GM23338 (cell line): ENCODE data around the gene PTCD2. TPM values are rescaled to one million over a fixed set of nuclear protein-coding genes. Genes with fewer than 3 reads are reported as not detected.

Experiments
- ATAC-seq: fragments of 200-7000 bp; cut with Tn5 transposase; 3 replicates; pipeline ENCODE4 v1.9.1; 2020
- DNase-seq: peaks from one replicate; pipeline ENCODE4 v3.0.0-alpha.2; 2015; ENCODE audit warnings: low spot score
- H2AFZ ChIP-seq: fragments of 200-600 bp; sonication (generic); 2 replicates; pipeline ENCODE4 v1.8.0; 2016; ENCODE audit warnings: antibody characterized with exemption, mild to moderate bottlenecking, moderate library complexity
- H3F3A ChIP-seq: fragments of 200-600 bp; sonication (generic); replicated peaks from 2 replicates; pipeline ENCODE4 v1.8.0; 2017; ENCODE audit warnings: antibody characterized with exemption, mixed run types, low read depth
- H3K27ac ChIP-seq: fragments of 200-600 bp; sonication (generic); 2 replicates; pipeline ENCODE4 v1.6.1; 2016; ENCODE audit warnings: low read depth
- H3K27me3 ChIP-seq: fragments of 200-600 bp; sonication (generic); 2 replicates; pipeline ENCODE4 v1.8.0; 2016; ENCODE audit warnings: mild to moderate bottlenecking, mixed run types, moderate library complexity; ENCODE audit not compliant: insufficient read depth
- H3K36me3 ChIP-seq: fragments of 200-600 bp; sonication (generic); 2 replicates; pipeline ENCODE4 v1.8.0; 2016; ENCODE audit warnings: mild to moderate bottlenecking; ENCODE audit not compliant: insufficient read depth
- H3K4me1 ChIP-seq: fragments of 200-600 bp; sonication (generic); 2 replicates; pipeline ENCODE4 v1.8.0; 2016; ENCODE audit warnings: mild to moderate bottlenecking, moderate library complexity; ENCODE audit not compliant: insufficient read depth
- H3K4me2 ChIP-seq: fragments of 200-600 bp; sonication (generic); 2 replicates; pipeline ENCODE4 v1.7.1; 2017; ENCODE audit warnings: mixed run types
- H3K4me3 ChIP-seq: fragments of 200-600 bp; sonication (generic); 2 replicates; pipeline ENCODE4 v1.6.1; 2016; ENCODE audit warnings: mixed run types
- H3K79me2 ChIP-seq: fragments of 200-600 bp; sonication (generic); replicated peaks from 2 replicates; pipeline ENCODE4 v1.8.0; 2017; ENCODE audit warnings: mild to moderate bottlenecking; ENCODE audit not compliant: insufficient read depth
- H3K9me2 ChIP-seq: fragments of 200-600 bp; sonication (generic); 2 replicates; pipeline ENCODE4 v1.8.0; 2017; ENCODE audit not compliant: insufficient read depth
- H4K20me1 ChIP-seq: fragments of 200-600 bp; sonication (generic); replicated peaks from 2 replicates; pipeline ENCODE4 v1.8.0; 2017; ENCODE audit warnings: mild to moderate bottlenecking; ENCODE audit not compliant: insufficient read depth
- H3K27ac Mint-ChIP-seq: 2 replicates; pipeline ENCODE4 v1.8.0; 2020; ENCODE audit warnings: inconsistent platforms, mild to moderate bottlenecking, moderate library complexity, mixed read lengths
- H3K27me3 Mint-ChIP-seq: 3 replicates; pipeline ENCODE4 v1.8.0; 2022; ENCODE audit warnings: low read depth, mild to moderate bottlenecking, moderate library complexity, mixed read lengths, inconsistent platforms; ENCODE audit not compliant: insufficient read depth, poor library complexity
- H3K36me3 Mint-ChIP-seq: 3 replicates; pipeline ENCODE4 v1.8.0; 2021; ENCODE audit warnings: low read depth, mild to moderate bottlenecking, inconsistent platforms, moderate library complexity, mixed read lengths
- H3K4me1 Mint-ChIP-seq: 3 replicates; pipeline ENCODE4 v1.8.0; 2020; ENCODE audit warnings: mild to moderate bottlenecking, inconsistent platforms, mixed read lengths
- H3K4me3 Mint-ChIP-seq: 3 replicates; pipeline ENCODE4 v1.8.0; 2021; ENCODE audit warnings: moderate library complexity, mild to moderate bottlenecking, inconsistent platforms, mixed read lengths
- H3K9me3 Mint-ChIP-seq: 3 replicates; pipeline ENCODE4 v1.8.0; 2020; ENCODE audit warnings: moderate library complexity, mild to moderate bottlenecking, inconsistent platforms, mixed read lengths
- CREB1 ChIP-seq: fragments of 250-450 bp; sonication (Bioruptor Pico); IDR thresholded peaks from 2 replicates; pipeline ENCODE4 v1.5.0; 2020; ENCODE audit warnings: low read depth, mild to moderate bottlenecking, moderate library complexity
- EZH2 ChIP-seq: fragments of 200-600 bp; sonication (generic); IDR thresholded peaks from one replicate; pipeline ENCODE4 v1.8.0; 2017; ENCODE audit warnings: antibody characterized with exemption, mild to moderate bottlenecking, low read depth; ENCODE audit not compliant: unreplicated experiment
- EZH2phosphoT487 ChIP-seq: fragments of 200-600 bp; sonication (generic); IDR thresholded peaks from one replicate; pipeline ENCODE4 v1.8.1; 2018; ENCODE audit warnings: antibody characterized with exemption; ENCODE audit not compliant: unreplicated experiment
- JUNB ChIP-seq: IDR thresholded peaks from one replicate; pipeline ENCODE4 v1.6.1; 2016; ENCODE audit warnings: antibody characterized with exemption; ENCODE audit not compliant: unreplicated experiment
- NANOG ChIP-seq: IDR thresholded peaks from 2 replicates; pipeline ENCODE4 v1.6.1; 2016; ENCODE audit warnings: antibody characterized with exemption, borderline replicate concordance
- POLR2AphosphoS5 ChIP-seq: IDR thresholded peaks from 2 replicates; pipeline ENCODE4 v1.6.1; 2016; ENCODE audit warnings: antibody characterized with exemption, low read depth
- STAT1 ChIP-seq: IDR thresholded peaks from one replicate; pipeline ENCODE4 v1.6.1; 2016; ENCODE audit warnings: antibody characterized with exemption; ENCODE audit not compliant: unreplicated experiment
- ZNF114 ChIP-seq: fragments of 250-450 bp; sonication (Bioruptor Pico); IDR thresholded peaks from 2 replicates; pipeline ENCODE4 v1.5.0; 2020; ENCODE audit warnings: mild to moderate bottlenecking, moderate library complexity
- ZNF331 ChIP-seq: fragments of 250-450 bp; sonication (Bioruptor Pico); IDR thresholded peaks from 2 replicates; pipeline ENCODE4 v1.5.0; 2020; ENCODE audit warnings: low read depth, mild to moderate bottlenecking, moderate library complexity
- polyA plus RNA-seq: library from polyadenylated mRNA; unstranded; fragments of >200 nt; fragmentation: Nextera tagmentation; extraction: Ambion mirVana; gene quantifications from 2 replicates; pipeline ENCODE4 v1.2.1, GENCODE V29; 2016
- total RNA-seq: library from RNA; depleted of rRNA; stranded (reverse); fragments of >200 nt; shearing (Covaris generic); gene quantifications from 2 replicates; pipeline ENCODE4 v1.2.3, GENCODE V29; 2014
- TF ChIP-seq, protein P1 (sequence below): fragments of 250-450 bp; sonication (Bioruptor Pico); IDR thresholded peaks from 2 replicates; pipeline ENCODE4 v1.5.0; 2020; ENCODE audit warnings: mild to moderate bottlenecking, moderate library complexity
- TF ChIP-seq, protein P2 (sequence below): IDR thresholded peaks from one replicate; pipeline ENCODE4 v1.6.1; 2018; ENCODE audit warnings: antibody characterized with exemption; ENCODE audit not compliant: unreplicated experiment
- TF ChIP-seq, protein P3 (sequence below): IDR thresholded peaks from 2 replicates; pipeline ENCODE4 v1.6.1; 2016; ENCODE audit warnings: antibody characterized with exemption
- TF ChIP-seq, protein P4 (sequence below), 2 experiments: fragments of 200-600 bp in 1 of 2; sonication (generic) in 1 of 2; conservative IDR thresholded peaks; 2 replicates each; pipeline versions ENCODE4 v1.5.1 to v1.6.1; 2016 to 2017; ENCODE audit warnings: antibody characterized with exemption in 2 of 2, low read depth in 2 of 2, mild to moderate bottlenecking in 2 of 2, moderate library complexity in 1 of 2

Gene PTCD2
- total and polyA plus RNA-seq, 2 experiments from 2014 or later = 8.8 to 14.5 TPM

DNA sequence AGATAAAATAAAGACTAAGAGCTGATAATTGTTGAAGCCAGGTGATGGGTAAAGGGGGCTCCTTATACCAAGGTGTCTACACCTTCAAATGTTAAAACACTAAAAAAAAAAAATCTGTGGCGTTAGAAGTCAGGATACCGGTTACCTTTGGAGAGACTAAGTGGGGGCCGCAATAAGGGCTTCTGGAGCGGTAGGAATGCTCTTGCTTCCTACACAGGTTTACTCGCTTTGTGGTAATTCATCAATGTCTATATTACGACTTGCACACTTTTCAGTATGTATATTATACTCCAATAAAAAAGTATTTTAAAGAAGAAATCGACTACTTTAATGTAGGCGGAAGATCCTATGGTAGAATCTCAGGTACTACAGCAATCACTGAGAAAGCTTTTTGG is 12.6 kb upstream of the PTCD2 start:
- no peak overlapping the region for H2AFZ ChIP-seq
- no peaks in the 10 kb centered on the region for H4K20me1 ChIP-seq
- H3K79me2 ChIP-seq = peaks cover 55% of the 10 kb centered on the region
- Mint-ChIP-seq H3K4me3 (peak overlapping the region; percentile 87), H3K36me3 (peaks cover 45% of the 10 kb centered on the region), H3K4me1 (peaks cover 28% of the 10 kb centered on the region), H3K9me3 (no peaks in the 10 kb centered on the region), H3K27me3 (peaks cover 7% of the 10 kb centered on the region), H3K27ac (peak overlapping the region; percentile 99)
- no peaks in the 10 kb centered on the region for H3K9me2 ChIP-seq
- peaks cover 8% of the 10 kb centered on the region; the same call in 1 of the 2 replicates for H3K36me3 ChIP-seq
- H3K4me2 ChIP-seq = peak overlapping the region; percentile 88
- no peak; the same call in 2 of the 3 replicates for ATAC-seq
- H3K27ac ChIP-seq = peak overlapping the region; percentile 94
- TF ChIP-seq NANOG (no peak), POLR2AphosphoS5 (no peak), ZNF331 (CRISPR knock-in tag) (no peak), ZNF114 (CRISPR knock-in tag) (no peak), STAT1 (no peak), EZH2 (no peak), JUNB (no peak), CREB1 (no peak), EZH2phosphoT487 (no peak)
- TF ChIP-seq, protein P1, sequence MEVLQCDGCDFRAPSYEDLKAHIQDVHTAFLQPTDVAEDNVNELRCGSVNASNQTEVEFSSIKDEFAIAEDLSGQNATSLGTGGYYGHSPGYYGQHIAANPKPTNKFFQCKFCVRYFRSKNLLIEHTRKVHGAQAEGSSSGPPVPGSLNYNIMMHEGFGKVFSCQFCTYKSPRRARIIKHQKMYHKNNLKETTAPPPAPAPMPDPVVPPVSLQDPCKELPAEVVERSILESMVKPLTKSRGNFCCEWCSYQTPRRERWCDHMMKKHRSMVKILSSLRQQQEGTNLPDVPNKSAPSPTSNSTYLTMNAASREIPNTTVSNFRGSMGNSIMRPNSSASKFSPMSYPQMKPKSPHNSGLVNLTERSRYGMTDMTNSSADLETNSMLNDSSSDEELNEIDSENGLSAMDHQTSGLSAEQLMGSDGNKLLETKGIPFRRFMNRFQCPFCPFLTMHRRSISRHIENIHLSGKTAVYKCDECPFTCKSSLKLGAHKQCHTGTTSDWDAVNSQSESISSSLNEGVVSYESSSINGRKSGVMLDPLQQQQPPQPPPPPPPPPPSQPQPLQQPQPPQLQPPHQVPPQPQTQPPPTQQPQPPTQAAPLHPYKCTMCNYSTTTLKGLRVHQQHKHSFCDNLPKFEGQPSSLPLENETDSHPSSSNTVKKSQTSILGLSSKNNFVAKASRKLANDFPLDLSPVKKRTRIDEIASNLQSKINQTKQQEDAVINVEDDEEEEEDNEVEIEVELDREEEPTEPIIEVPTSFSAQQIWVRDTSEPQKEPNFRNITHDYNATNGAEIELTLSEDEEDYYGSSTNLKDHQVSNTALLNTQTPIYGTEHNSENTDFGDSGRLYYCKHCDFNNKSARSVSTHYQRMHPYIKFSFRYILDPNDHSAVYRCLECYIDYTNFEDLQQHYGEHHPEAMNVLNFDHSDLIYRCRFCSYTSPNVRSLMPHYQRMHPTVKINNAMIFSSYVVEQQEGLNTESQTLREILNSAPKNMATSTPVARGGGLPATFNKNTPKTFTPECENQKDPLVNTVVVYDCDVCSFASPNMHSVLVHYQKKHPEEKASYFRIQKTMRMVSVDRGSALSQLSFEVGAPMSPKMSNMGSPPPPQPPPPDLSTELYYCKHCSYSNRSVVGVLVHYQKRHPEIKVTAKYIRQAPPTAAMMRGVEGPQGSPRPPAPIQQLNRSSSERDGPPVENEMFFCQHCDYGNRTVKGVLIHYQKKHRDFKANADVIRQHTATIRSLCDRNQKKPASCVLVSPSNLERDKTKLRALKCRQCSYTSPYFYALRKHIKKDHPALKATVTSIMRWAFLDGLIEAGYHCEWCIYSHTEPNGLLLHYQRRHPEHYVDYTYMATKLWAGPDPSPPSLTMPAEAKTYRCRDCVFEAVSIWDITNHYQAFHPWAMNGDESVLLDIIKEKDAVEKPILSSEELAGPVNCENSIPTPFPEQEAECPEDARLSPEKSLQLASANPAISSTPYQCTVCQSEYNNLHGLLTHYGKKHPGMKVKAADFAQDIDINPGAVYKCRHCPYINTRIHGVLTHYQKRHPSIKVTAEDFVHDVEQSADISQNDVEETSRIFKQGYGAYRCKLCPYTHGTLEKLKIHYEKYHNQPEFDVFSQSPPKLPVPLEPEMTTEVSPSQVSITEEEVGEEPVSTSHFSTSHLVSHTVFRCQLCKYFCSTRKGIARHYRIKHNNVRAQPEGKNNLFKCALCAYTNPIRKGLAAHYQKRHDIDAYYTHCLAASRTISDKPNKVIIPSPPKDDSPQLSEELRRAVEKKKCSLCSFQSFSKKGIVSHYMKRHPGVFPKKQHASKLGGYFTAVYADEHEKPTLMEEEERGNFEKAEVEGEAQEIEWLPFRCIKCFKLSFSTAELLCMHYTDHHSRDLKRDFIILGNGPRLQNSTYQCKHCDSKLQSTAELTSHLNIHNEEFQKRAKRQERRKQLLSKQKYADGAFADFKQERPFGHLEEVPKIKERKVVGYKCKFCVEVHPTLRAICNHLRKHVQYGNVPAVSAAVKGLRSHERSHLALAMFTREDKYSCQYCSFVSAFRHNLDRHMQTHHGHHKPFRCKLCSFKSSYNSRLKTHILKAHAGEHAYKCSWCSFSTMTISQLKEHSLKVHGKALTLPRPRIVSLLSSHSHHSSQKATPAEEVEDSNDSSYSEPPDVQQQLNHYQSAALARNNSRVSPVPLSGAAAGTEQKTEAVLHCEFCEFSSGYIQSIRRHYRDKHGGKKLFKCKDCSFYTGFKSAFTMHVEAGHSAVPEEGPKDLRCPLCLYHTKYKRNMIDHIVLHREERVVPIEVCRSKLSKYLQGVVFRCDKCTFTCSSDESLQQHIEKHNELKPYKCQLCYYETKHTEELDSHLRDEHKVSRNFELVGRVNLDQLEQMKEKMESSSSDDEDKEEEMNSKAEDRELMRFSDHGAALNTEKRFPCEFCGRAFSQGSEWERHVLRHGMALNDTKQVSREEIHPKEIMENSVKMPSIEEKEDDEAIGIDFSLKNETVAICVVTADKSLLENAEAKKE (CRISPR knock-in tag) = no peak
- TF ChIP-seq, protein P2, sequence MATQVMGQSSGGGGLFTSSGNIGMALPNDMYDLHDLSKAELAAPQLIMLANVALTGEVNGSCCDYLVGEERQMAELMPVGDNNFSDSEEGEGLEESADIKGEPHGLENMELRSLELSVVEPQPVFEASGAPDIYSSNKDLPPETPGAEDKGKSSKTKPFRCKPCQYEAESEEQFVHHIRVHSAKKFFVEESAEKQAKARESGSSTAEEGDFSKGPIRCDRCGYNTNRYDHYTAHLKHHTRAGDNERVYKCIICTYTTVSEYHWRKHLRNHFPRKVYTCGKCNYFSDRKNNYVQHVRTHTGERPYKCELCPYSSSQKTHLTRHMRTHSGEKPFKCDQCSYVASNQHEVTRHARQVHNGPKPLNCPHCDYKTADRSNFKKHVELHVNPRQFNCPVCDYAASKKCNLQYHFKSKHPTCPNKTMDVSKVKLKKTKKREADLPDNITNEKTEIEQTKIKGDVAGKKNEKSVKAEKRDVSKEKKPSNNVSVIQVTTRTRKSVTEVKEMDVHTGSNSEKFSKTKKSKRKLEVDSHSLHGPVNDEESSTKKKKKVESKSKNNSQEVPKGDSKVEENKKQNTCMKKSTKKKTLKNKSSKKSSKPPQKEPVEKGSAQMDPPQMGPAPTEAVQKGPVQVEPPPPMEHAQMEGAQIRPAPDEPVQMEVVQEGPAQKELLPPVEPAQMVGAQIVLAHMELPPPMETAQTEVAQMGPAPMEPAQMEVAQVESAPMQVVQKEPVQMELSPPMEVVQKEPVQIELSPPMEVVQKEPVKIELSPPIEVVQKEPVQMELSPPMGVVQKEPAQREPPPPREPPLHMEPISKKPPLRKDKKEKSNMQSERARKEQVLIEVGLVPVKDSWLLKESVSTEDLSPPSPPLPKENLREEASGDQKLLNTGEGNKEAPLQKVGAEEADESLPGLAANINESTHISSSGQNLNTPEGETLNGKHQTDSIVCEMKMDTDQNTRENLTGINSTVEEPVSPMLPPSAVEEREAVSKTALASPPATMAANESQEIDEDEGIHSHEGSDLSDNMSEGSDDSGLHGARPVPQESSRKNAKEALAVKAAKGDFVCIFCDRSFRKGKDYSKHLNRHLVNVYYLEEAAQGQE = no peak
- TF ChIP-seq, protein P3, sequence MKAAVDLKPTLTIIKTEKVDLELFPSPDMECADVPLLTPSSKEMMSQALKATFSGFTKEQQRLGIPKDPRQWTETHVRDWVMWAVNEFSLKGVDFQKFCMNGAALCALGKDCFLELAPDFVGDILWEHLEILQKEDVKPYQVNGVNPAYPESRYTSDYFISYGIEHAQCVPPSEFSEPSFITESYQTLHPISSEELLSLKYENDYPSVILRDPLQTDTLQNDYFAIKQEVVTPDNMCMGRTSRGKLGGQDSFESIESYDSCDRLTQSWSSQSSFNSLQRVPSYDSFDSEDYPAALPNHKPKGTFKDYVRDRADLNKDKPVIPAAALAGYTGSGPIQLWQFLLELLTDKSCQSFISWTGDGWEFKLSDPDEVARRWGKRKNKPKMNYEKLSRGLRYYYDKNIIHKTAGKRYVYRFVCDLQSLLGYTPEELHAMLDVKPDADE = no peak
- TF ChIP-seq, protein P4, sequence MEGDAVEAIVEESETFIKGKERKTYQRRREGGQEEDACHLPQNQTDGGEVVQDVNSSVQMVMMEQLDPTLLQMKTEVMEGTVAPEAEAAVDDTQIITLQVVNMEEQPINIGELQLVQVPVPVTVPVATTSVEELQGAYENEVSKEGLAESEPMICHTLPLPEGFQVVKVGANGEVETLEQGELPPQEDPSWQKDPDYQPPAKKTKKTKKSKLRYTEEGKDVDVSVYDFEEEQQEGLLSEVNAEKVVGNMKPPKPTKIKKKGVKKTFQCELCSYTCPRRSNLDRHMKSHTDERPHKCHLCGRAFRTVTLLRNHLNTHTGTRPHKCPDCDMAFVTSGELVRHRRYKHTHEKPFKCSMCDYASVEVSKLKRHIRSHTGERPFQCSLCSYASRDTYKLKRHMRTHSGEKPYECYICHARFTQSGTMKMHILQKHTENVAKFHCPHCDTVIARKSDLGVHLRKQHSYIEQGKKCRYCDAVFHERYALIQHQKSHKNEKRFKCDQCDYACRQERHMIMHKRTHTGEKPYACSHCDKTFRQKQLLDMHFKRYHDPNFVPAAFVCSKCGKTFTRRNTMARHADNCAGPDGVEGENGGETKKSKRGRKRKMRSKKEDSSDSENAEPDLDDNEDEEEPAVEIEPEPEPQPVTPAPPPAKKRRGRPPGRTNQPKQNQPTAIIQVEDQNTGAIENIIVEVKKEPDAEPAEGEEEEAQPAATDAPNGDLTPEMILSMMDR (conservative IDR thresholded peaks at IDR 0.05; ENCODE audit: low read depth in 2 of 2) = no peak
- H3K4me3 ChIP-seq = peak overlapping the region; percentile 73
- H3K4me1 ChIP-seq = peaks cover 29% of the 10 kb centered on the region
- H3F3A ChIP-seq = no peaks in the 10 kb centered on the region; the same call in 1 of the 2 replicates
- no peak for DNase-seq
- no peaks in the 10 kb centered on the region for H3K27me3 ChIP-seq
